ENCODE data around the gene PIAS2. TPM values are rescaled to one million over a fixed set of nuclear protein-coding genes. Genes with fewer than 3 reads are reported as not detected.
A peak's percentile ranks its signal among the peaks of the same experiment; 100 is the strongest.
"Not testable (repeated sequence)": the region's sequence is repeated elsewhere in the genome, so short reads cannot be mapped to it uniquely, and the experiment has no call there.

The PIAS2 gene
- total RNA-seq, 6 experiments from 2014 or later, result 8.3 to 21.8 (median 13.3) TPM

DNA sequence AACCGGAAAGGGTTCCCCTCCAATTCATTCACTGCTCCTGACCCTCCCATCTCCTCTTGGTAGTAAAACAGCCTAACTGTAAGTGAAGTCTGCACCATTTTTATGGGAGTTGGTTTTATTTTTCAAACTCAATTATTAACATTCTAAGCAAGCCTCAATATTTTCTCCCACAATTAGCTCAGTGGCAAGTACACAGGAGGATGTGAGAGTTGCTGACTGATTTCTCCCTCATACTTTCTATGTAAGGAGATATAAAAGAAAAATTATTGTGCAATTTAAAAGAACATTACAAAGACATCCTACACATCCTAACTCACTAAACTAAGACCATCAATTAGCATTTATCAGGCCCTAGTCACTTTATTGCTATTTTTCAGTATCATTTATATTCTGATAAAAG, 73.9 kb downstream of the PIAS2 start:
- intact Hi-C loops (cut with DNase I), result no loop called here
- no peak for DNase-seq
- Histone ChIP-seq H3K27me3 (no peaks in the 10 kb centered on the region), H3K9me3 (no peaks in the 10 kb centered on the region), H3K27ac (no peak overlapping the region), H3K36me3 (no peaks in the 10 kb centered on the region), H3K4me1 (no peaks in the 10 kb centered on the region), H3K4me3 (no peak overlapping the region)
- TF ChIP-seq POLR2A (IDR thresholded peaks at IDR 0.05), result no peak
- TF ChIP-seq, protein P1, sequence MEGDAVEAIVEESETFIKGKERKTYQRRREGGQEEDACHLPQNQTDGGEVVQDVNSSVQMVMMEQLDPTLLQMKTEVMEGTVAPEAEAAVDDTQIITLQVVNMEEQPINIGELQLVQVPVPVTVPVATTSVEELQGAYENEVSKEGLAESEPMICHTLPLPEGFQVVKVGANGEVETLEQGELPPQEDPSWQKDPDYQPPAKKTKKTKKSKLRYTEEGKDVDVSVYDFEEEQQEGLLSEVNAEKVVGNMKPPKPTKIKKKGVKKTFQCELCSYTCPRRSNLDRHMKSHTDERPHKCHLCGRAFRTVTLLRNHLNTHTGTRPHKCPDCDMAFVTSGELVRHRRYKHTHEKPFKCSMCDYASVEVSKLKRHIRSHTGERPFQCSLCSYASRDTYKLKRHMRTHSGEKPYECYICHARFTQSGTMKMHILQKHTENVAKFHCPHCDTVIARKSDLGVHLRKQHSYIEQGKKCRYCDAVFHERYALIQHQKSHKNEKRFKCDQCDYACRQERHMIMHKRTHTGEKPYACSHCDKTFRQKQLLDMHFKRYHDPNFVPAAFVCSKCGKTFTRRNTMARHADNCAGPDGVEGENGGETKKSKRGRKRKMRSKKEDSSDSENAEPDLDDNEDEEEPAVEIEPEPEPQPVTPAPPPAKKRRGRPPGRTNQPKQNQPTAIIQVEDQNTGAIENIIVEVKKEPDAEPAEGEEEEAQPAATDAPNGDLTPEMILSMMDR (IDR thresholded peaks at IDR 0.05), result no peak
- no peak for ATAC-seq
- WGBS (ENCODE audit: insufficient coverage, low coverage, low lambda C conversion rate, missing lambda C conversion rate), result 100% methylated on average over 1 of the region's 1 CpG

DNA sequence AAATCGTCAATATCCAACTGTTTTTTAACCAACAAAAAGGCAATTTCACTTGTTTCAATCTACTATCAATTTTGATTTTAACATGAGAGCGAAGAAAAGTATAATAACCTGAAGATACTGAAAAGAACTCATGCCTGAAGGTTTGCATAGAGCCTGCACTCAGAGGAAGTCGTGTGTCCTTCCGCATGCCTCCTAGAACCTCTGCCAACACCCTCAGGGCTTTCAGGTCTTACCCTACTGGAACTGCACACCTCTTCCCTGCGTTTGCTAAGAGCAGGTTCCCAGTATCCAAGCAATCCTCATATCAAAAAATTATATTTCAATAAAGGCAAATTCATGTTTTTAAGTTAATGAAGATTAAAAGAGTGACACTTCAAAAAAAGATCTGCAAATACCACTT, 74.7 kb downstream of the PIAS2 start:
- DNase-seq (no peak), ATAC-seq (no peak)
- Histone ChIP-seq H3K4me3 (no peak overlapping the region), H3K4me1 (no peaks in the 10 kb centered on the region), H3K27me3 (no peaks in the 10 kb centered on the region), H3K27ac (no peak overlapping the region), H3K9me3 (no peaks in the 10 kb centered on the region), H3K36me3 (no peaks in the 10 kb centered on the region)
- WGBS (ENCODE audit: insufficient coverage, low coverage, low lambda C conversion rate, missing lambda C conversion rate), result 93% methylated on average over 5 of the region's 5 CpGs
- intact Hi-C loops (cut with DNase I), result no loop called here
- TF ChIP-seq, protein P1 (IDR thresholded peaks at IDR 0.05), result no peak
- TF ChIP-seq POLR2A (IDR thresholded peaks at IDR 0.05), result no peak

DNA sequence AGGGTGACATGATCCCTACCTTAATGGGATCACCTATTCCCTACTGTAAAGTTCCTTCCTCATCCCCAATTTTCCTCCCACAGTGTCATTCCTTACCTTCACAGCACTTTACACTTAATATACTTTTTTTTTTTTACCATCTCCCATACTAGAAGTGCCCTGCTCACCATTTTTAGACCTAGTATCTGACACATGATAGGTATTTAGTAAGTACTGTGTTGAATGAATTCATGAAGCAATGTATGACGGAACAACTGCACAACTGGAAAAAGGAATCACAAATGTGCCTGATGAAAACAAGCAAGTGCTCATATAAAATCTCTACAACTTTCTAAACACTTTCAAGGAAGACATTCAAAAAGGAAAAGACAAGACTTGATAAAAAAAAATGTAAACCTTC, 83.4 kb downstream of the PIAS2 start:
- WGBS (ENCODE audit: insufficient coverage, low coverage, low lambda C conversion rate, missing lambda C conversion rate), result 100% methylated on average over 1 of the region's 1 CpG
- ATAC-seq, result no peak
- no peak overlapping the region for H3K27ac ChIP-seq
- no peak for DNase-seq
- H3K27me3 ChIP-seq, result no peaks in the 10 kb centered on the region
- TF ChIP-seq POLR2A (IDR thresholded peaks at IDR 0.05), result no peak
- TF ChIP-seq, protein P1 (IDR thresholded peaks at IDR 0.05), result no peak
- H3K9me3 ChIP-seq, result no peaks in the 10 kb centered on the region
- H3K36me3 ChIP-seq, result no peaks in the 10 kb centered on the region
- intact Hi-C loops (cut with DNase I), result no loop called here
- no peak overlapping the region for H3K4me3 ChIP-seq
- H3K4me1 ChIP-seq, result peaks cover 0 to 22% (median 0%) of the 10 kb centered on the region in 4 donors

DNA sequence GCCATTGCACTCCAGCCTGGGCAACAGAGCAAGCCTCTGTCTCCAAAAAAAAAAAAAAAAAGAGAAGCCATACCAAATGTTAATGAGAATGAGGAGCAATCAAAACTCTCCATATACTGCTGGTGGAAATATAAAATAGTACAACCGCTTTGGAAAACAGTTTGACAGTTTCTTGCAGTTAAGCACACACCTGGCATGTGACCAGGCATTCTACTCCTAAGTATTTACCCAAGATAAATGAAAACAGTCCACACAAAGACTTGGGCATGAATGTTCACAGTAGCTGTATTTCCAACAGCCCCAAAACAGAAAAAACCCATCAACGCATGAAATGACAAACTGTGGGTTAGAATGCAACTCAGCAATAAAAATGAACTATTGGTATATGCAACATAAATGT, 84.5 kb downstream of the PIAS2 start:
- no peaks in the 10 kb centered on the region for H3K27me3 ChIP-seq
- 59% methylated on average over 2 of the region's 2 CpGs for WGBS (ENCODE audit: insufficient coverage, low coverage, low lambda C conversion rate, missing lambda C conversion rate)
- H3K27ac ChIP-seq, result no peak overlapping the region
- no peak overlapping the region for H3K4me3 ChIP-seq
- peaks cover 0 to 22% (median 0%) of the 10 kb centered on the region in 4 donors for H3K4me1 ChIP-seq
- TF ChIP-seq POLR2A (IDR thresholded peaks at IDR 0.05), result no peak
- TF ChIP-seq, protein P1 (IDR thresholded peaks at IDR 0.05), result no peak
- ATAC-seq (peak; percentile 51 to 75 (median 58)), DNase-seq (no peak)
- no peaks in the 10 kb centered on the region for H3K9me3 ChIP-seq
- no peaks in the 10 kb centered on the region for H3K36me3 ChIP-seq
- intact Hi-C loops (cut with DNase I), result no loop called here

DNA sequence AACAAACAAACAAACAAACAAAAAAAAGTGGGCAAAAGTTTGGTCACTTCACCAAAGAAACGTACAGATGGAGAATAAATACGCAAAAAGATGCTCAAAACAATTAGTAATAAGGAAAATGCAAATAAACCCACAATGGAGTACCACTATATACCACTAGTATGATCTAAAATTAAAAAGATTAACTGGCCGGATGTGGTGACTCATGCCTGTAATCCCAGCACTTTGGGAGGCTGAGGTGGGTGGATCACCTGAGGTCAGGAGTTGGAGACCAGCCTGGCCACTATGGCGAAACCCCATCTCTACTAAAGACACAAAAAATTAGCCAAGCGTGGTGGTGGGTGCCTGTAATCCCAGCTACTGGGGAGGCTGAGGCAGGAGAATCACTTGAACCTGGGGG, 84.9 kb downstream of the PIAS2 start:
- H3K4me1 ChIP-seq, result peaks cover 0 to 22% (median 0%) of the 10 kb centered on the region in 4 donors
- H3K4me3 ChIP-seq; H3K36me3 ChIP-seq; H3K27ac ChIP-seq; DNase-seq; H3K27me3 ChIP-seq; intact Hi-C loops (cut with DNase I); H3K9me3 ChIP-seq: not testable (repeated sequence)
- 90% methylated on average over 5 of the region's 5 CpGs for WGBS (ENCODE audit: insufficient coverage, low coverage, low lambda C conversion rate, missing lambda C conversion rate)
- TF ChIP-seq, protein P1 (IDR thresholded peaks at IDR 0.05), result peak in 1 of 4 donors; percentile 18
- peak in 1 of 4 donors; percentile 57 for ATAC-seq
